A673 (cell line): ENCODE measurements around the gene CABYR. TPM values are rescaled to one million over a fixed set of nuclear protein-coding genes. Genes with fewer than 3 reads are reported as not detected.

Source experiments
- BruUV-seq: library from RNA; stranded (reverse); fragments of 400-500 nt; replicated peaks from 2 replicates; lab custom pipeline; 2021; lab: Mats Ljungman, UMichigan
- CTCF ChIA-PET: fragments of 300-600 bp; sonication (Branson Sonifier 250); formaldehyde crosslinking; loops from one replicate; lab custom pipeline; 2022; ENCODE audit warnings: antibody characterized with exemption; lab: Charles Lee
- POLR2A ChIA-PET: fragments of 300-600 bp; sonication (Branson Sonifier 250); formaldehyde crosslinking; loops from one replicate; lab custom pipeline; 2022; ENCODE audit warnings: antibody characterized with exemption; ENCODE audit not compliant: low non-redundant PET; lab: Charles Lee
- DNase-seq: peaks from one replicate; pipeline ENCODE4 v3.0.0-alpha.2; 2015; ENCODE audit warnings: low spot score
- H3K27ac ChIP-seq: fragments of 200-600 bp; sonication (generic); 2 replicates; pipeline ENCODE4 v1.5.1; 2016; ENCODE audit warnings: mixed run types, low read depth, mild to moderate bottlenecking, mixed read lengths, antibody characterized with exemption, low read length; ENCODE audit not compliant: poor library complexity, severe bottlenecking
- H3K27me3 ChIP-seq: fragments of 200-600 bp; sonication (generic); replicated peaks from 2 replicates; pipeline ENCODE4 v1.6.1; 2017; ENCODE audit warnings: mixed run types, low read depth, mild to moderate bottlenecking, mixed read lengths, antibody characterized with exemption, low read length; ENCODE audit not compliant: insufficient read depth, poor library complexity
- H3K36me3 ChIP-seq: fragments of 200-600 bp; sonication (generic); 2 replicates; pipeline ENCODE4 v1.6.1; 2016; ENCODE audit warnings: mixed run types, mild to moderate bottlenecking, mixed read lengths, antibody characterized with exemption, low read length; ENCODE audit not compliant: insufficient read depth, poor library complexity, severe bottlenecking
- H3K4me1 ChIP-seq: fragments of 200-600 bp; sonication (generic); 2 replicates; pipeline ENCODE4 v1.6.1; 2017; ENCODE audit warnings: mixed run types, mild to moderate bottlenecking, mixed read lengths, antibody characterized with exemption, low read length; ENCODE audit not compliant: insufficient read depth, poor library complexity, severe bottlenecking
- H3K4me3 ChIP-seq: fragments of 200-600 bp; sonication (generic); 2 replicates; pipeline ENCODE4 v1.5.1; 2016; ENCODE audit warnings: low read depth, mixed run types, mild to moderate bottlenecking, mixed read lengths, low read length; ENCODE audit not compliant: poor library complexity, severe bottlenecking
- H3K9me3 ChIP-seq: fragments of 200-600 bp; sonication (generic); 2 replicates; pipeline ENCODE4 v1.6.1; 2016; ENCODE audit warnings: mixed run types, low read depth, mild to moderate bottlenecking, mixed read lengths, antibody characterized with exemption, low read length; ENCODE audit not compliant: poor library complexity, severe bottlenecking
- EZH2 ChIP-seq: fragments of 200-600 bp; sonication (generic); IDR thresholded peaks from 2 replicates; pipeline ENCODE4 v1.6.1; 2017; ENCODE audit warnings: borderline replicate concordance, low read depth, mild to moderate bottlenecking, mixed read lengths, antibody characterized with exemption, low read length; ENCODE audit not compliant: poor library complexity, severe bottlenecking
- intact Hi-C: fragments of 100-400 bp; cut with micrococcal nuclease; formaldehyde crosslinking; loops from one replicate; pipeline ENCODE4 v1.10.0; 2022; ENCODE audit not compliant: unreplicated experiment
- total RNA-seq: library from RNA; stranded (reverse); gene quantifications from 2 replicates; pipeline ENCODE4 v1.2.3, GENCODE V29; 2021
- TF ChIP-seq, protein P1 (sequence below): fragments of 300-800, 200-600 bp; sonication (generic); conservative IDR thresholded peaks from 2 replicates; pipeline ENCODE4 v1.5.1; 2017; ENCODE audit warnings: low read depth, mild to moderate bottlenecking, antibody characterized with exemption, low read length, moderate library complexity, mixed read lengths

Gene CABYR
- total RNA-seq, 1 experiment from 2014 or later, result 7.9 TPM

- no peaks in the 10 kb centered on the region for H3K27me3 ChIP-seq
- H3K4me1 ChIP-seq, result peaks cover 4% of the 10 kb centered on the region
- ChIA-PET POLR2A (no interaction called here), CTCF (no interaction called here)
- no TSS peak for BruUV-seq
- no peak for TF ChIP-seq EZH2
- TF ChIP-seq, protein P1, sequence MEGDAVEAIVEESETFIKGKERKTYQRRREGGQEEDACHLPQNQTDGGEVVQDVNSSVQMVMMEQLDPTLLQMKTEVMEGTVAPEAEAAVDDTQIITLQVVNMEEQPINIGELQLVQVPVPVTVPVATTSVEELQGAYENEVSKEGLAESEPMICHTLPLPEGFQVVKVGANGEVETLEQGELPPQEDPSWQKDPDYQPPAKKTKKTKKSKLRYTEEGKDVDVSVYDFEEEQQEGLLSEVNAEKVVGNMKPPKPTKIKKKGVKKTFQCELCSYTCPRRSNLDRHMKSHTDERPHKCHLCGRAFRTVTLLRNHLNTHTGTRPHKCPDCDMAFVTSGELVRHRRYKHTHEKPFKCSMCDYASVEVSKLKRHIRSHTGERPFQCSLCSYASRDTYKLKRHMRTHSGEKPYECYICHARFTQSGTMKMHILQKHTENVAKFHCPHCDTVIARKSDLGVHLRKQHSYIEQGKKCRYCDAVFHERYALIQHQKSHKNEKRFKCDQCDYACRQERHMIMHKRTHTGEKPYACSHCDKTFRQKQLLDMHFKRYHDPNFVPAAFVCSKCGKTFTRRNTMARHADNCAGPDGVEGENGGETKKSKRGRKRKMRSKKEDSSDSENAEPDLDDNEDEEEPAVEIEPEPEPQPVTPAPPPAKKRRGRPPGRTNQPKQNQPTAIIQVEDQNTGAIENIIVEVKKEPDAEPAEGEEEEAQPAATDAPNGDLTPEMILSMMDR, result no peak
- H3K36me3 ChIP-seq, result no peaks in the 10 kb centered on the region
- no peak overlapping the region for H3K4me3 ChIP-seq
- H3K9me3 ChIP-seq, result no peaks in the 10 kb centered on the region
- H3K27ac ChIP-seq, result no peak overlapping the region
- DNase-seq, result no peak
- intact Hi-C loops, result no loop called here
These were observed 21.2 kb downstream of the CABYR start for GRCh38 chr18:24160086-24160485.

DNA sequence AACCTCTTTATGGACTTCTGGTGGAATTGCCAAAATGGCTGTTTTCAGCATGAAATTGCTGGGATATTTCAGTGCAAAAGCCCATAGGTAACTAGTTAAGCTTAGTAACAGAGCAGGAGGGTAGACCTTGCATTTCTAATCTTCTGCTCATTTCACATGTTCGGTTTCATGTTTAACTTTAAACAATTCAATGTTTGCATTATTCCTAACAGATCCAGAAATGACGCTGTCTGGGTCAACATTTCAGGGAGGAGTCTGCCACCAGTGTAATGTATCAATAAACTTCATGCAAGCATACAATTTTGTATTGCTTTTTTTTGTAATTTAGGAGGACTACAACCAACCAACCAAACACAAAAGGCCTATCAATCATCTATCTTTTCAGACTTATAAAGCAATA lies 22.4 kb downstream of the CABYR start:
- CTCF ChIA-PET, result no interaction called here

GRCh38 chr18:24168496-24168895 lies 29.6 kb downstream of the CABYR start:
- Histone ChIP-seq H3K4me3 (no peak overlapping the region), H3K36me3 (no peaks in the 10 kb centered on the region), H3K9me3 (no peaks in the 10 kb centered on the region), H3K27ac (no peak overlapping the region), H3K4me1 (no peaks in the 10 kb centered on the region), H3K27me3 (no peaks in the 10 kb centered on the region)
- intact Hi-C loops, result no loop called here
- POLR2A ChIA-PET, result interaction anchor here (0.6 kb wide), 1 partner anchor 154 kb away, joined by 13 read pairs; no protein-coding TSS in a partner anchor
- CTCF ChIA-PET, result no interaction called here
- no TSS peak for BruUV-seq
- TF ChIP-seq, protein P1, result no peak
- TF ChIP-seq EZH2, result no peak
- DNase-seq, result no peak

More for the DNA sequence above, 22.4 kb downstream of the CABYR start:
- Histone ChIP-seq H3K4me1 (peaks cover 4% of the 10 kb centered on the region), H3K36me3 (no peaks in the 10 kb centered on the region), H3K9me3 (no peaks in the 10 kb centered on the region), H3K4me3 (no peak overlapping the region), H3K27ac (no peak overlapping the region), H3K27me3 (no peaks in the 10 kb centered on the region)
- no TSS peak for BruUV-seq
- intact Hi-C loops, result no loop called here
- DNase-seq, result no peak
- POLR2A ChIA-PET, result no interaction called here
- TF ChIP-seq, protein P1, result no peak
- no peak for TF ChIP-seq EZH2
